ENCODE measurements around the gene SCP2.

DNA sequence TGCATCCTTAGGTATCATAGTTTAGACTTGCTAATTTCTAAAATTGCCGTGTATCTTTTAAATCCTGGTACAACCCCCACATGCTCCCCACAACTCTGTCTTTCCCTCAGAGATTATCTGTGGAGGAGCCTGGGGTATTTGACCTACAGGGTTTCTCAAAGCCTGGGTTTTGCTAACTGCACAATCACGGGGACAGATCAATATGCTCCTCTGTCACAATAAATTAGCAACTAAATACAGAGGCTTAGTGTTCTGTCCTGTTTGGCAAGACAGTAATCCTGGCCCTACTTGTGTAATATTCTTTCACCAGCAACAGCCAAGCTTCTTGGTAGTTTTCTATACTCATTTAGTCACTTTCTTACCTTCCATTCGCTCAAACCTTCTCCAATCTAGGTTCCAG is 14.1 kb upstream of the SCP2 start:
- TF ChIP-seq, protein P1, sequence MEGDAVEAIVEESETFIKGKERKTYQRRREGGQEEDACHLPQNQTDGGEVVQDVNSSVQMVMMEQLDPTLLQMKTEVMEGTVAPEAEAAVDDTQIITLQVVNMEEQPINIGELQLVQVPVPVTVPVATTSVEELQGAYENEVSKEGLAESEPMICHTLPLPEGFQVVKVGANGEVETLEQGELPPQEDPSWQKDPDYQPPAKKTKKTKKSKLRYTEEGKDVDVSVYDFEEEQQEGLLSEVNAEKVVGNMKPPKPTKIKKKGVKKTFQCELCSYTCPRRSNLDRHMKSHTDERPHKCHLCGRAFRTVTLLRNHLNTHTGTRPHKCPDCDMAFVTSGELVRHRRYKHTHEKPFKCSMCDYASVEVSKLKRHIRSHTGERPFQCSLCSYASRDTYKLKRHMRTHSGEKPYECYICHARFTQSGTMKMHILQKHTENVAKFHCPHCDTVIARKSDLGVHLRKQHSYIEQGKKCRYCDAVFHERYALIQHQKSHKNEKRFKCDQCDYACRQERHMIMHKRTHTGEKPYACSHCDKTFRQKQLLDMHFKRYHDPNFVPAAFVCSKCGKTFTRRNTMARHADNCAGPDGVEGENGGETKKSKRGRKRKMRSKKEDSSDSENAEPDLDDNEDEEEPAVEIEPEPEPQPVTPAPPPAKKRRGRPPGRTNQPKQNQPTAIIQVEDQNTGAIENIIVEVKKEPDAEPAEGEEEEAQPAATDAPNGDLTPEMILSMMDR (IDR thresholded peaks at IDR 0.05; ENCODE audit: insufficient read depth, low read depth, low read length), result no peak
- no peak for TF ChIP-seq EZH2 (IDR thresholded peaks at IDR 0.05; ENCODE audit: insufficient read depth, low read length)

Data from astrocyte (in vitro differentiated cells and primary cell).